ENCODE results near the gene BTF3L4. TPM values are rescaled to one million over a fixed set of nuclear protein-coding genes. Genes with fewer than 3 reads are reported as not detected.

The BTF3L4 gene
- polyA plus RNA-seq, 3 donors, result 27.0 to 116 (median 108) TPM

- H3K36me3 Mint-ChIP-seq, result peaks cover 19 to 34% of the 10 kb centered on the region in 2 donors
- peaks cover 35 to 45% of the 10 kb centered on the region in 2 donors for H3K4me1 ChIP-seq (ENCODE audit: control insufficient read depth in 1 of 2, insufficient read depth in 2 of 2, low read length in 2 of 2)
- peaks cover 48% of the 10 kb centered on the region for H3K4me1 Mint-ChIP-seq
- peak overlapping the region; percentile 98 to 100 for H3K4me3 Mint-ChIP-seq
- H3K36me3 ChIP-seq (replicated peaks in 1 of 2; ENCODE audit: control insufficient read depth in 1 of 2, insufficient read depth in 2 of 2, low read length in 2 of 2), result peaks cover 16 to 25% of the 10 kb centered on the region in 2 donors
- H2AFZ ChIP-seq (ENCODE audit: insufficient read depth, low read depth, low read length, poor library complexity, severe bottlenecking), result peak overlapping the region; percentile 91
- DNase-seq, result peak in 2 of 3 donors; percentile 4 to 7
- peak overlapping the region; percentile 87 to 92 for H3K27ac ChIP-seq (ENCODE audit: low read depth in 1 of 2, low read length in 2 of 2)
- peaks cover 51% of the 10 kb centered on the region for H4K20me1 ChIP-seq (ENCODE audit: insufficient read depth, low read length)
- H3K9ac ChIP-seq (ENCODE audit: insufficient read depth, low read length, poor library complexity, severe bottlenecking), result peak overlapping the region; percentile 81
- intact Hi-C loops (cut with micrococcal nuclease), result loop anchor here (10.0 kb wide), 2 partner anchors 350 to 640 kb away; partner anchors contain the start of genes COA7 (in 1 of the 2), ORC1 (in 1 of the 2) and PRPF38A (in 1 of the 2)
- H3K4me3 ChIP-seq (replicated peaks in 1 of 3; ENCODE audit: low read depth in 2 of 3, low read length in 3 of 3), result peak overlapping the region; percentile 89 to 94 (median 92)
- no peaks in the 10 kb centered on the region for H3K27me3 Mint-ChIP-seq (ENCODE audit: low read depth in 3 of 3)
- peaks cover 0 to 1% (median 0%) of the 10 kb centered on the region in 7 donors for H3K9me3 Mint-ChIP-seq
- no peak for TF ChIP-seq CTCF (IDR thresholded peaks at IDR 0.05)
- 3% methylated on average over 11 of the region's 13 CpGs for WGBS (ENCODE audit: insufficient coverage)
- H3K27me3 ChIP-seq (ENCODE audit: control insufficient read depth in 2 of 2, insufficient read depth in 2 of 2, low read length in 2 of 2), result no peaks in the 10 kb centered on the region
- H3K79me2 ChIP-seq (ENCODE audit: insufficient read depth, low read length), result peaks cover 96% of the 10 kb centered on the region
- no peaks in the 10 kb centered on the region for H3K9me3 ChIP-seq (replicated peaks in 1 of 2; ENCODE audit: control insufficient read depth in 1 of 2, insufficient read depth in 1 of 2, low read length in 2 of 2)
- peak overlapping the region; percentile 87 to 98 (median 96) for H3K27ac Mint-ChIP-seq
- peak overlapping the region; percentile 97 for H3K4me2 ChIP-seq (replicated peaks; ENCODE audit: extremely low read depth, low read length, poor library complexity, severe bottlenecking)
Observed at GRCh38 chr1:52054496-52055065, 1.5 kb upstream of the BTF3L4 start.

- H3K9ac ChIP-seq (ENCODE audit: insufficient read depth, low read length, poor library complexity, severe bottlenecking), result peak within 1 kb of the TSS; percentile 81
- no peaks in the 10 kb centered on the region for H3K9me3 ChIP-seq (replicated peaks in 1 of 2; ENCODE audit: control insufficient read depth in 1 of 2, insufficient read depth in 1 of 2, low read length in 2 of 2)
- H3K79me2 ChIP-seq (ENCODE audit: insufficient read depth, low read length), result peaks cover 96% of the 10 kb centered on the region
- H3K36me3 ChIP-seq (replicated peaks in 1 of 2; ENCODE audit: control insufficient read depth in 1 of 2, insufficient read depth in 2 of 2, low read length in 2 of 2), result peaks cover 23 to 32% of the 10 kb centered on the region in 2 donors
- peak within 1 kb of the TSS; percentile 97 for H3K4me2 ChIP-seq (replicated peaks; ENCODE audit: extremely low read depth, low read length, poor library complexity, severe bottlenecking)
- Mint-ChIP-seq H3K36me3 (peaks cover 20 to 34% of the 10 kb centered on the region in 2 donors), H3K4me3 (peak within 1 kb of the TSS; percentile 98 to 100), H3K27ac (peak within 1 kb of the TSS; percentile 87 to 98 (median 96)), H3K9me3 (no peaks in the 10 kb centered on the region), H3K27me3 (ENCODE audit: low read depth in 3 of 3) (no peaks in the 10 kb centered on the region), H3K4me1 (peaks cover 45% of the 10 kb centered on the region)
- H4K20me1 ChIP-seq (ENCODE audit: insufficient read depth, low read length), result peaks cover 51% of the 10 kb centered on the region
- peak within 1 kb of the TSS; percentile 91 for H2AFZ ChIP-seq (ENCODE audit: insufficient read depth, low read depth, low read length, poor library complexity, severe bottlenecking)
- peak within 1 kb of the TSS; percentile 87 to 92 for H3K27ac ChIP-seq (ENCODE audit: low read depth in 1 of 2, low read length in 2 of 2)
- intact Hi-C loops (cut with micrococcal nuclease), result loop anchor here (10.0 kb wide), 2 partner anchors 350 to 640 kb away; partner anchors contain the start of genes COA7 (in 1 of the 2), ORC1 (in 1 of the 2) and PRPF38A (in 1 of the 2)
- peak; percentile 52 to 69 (median 67) for DNase-seq
- H3K4me1 ChIP-seq (ENCODE audit: control insufficient read depth in 1 of 2, insufficient read depth in 2 of 2, low read length in 2 of 2), result peaks cover 35 to 45% of the 10 kb centered on the region in 2 donors
- 0% methylated on average over 23 of the region's 45 CpGs for WGBS (ENCODE audit: insufficient coverage)
- TF ChIP-seq CTCF (IDR thresholded peaks at IDR 0.05), result no peak
- no peaks in the 10 kb centered on the region for H3K27me3 ChIP-seq (ENCODE audit: control insufficient read depth in 2 of 2, insufficient read depth in 2 of 2, low read length in 2 of 2)
- peak within 1 kb of the TSS; percentile 89 to 94 (median 92) for H3K4me3 ChIP-seq (replicated peaks in 1 of 3; ENCODE audit: low read depth in 2 of 3, low read length in 3 of 3)
Observed at GRCh38 chr1:52055066-52055865, 829 bp upstream of the BTF3L4 start, which contains the start of gene TXNDC12. Gene TXNDC12 (minus strand): TSS chr1:52055191. CDS start chr1:52055096, 95 bp downstream.

Data from CD14-positive monocyte (primary cell).